NCI-H748 (cell line): ENCODE results near the gene WDR82.
"Not testable (repeated sequence)": the region's sequence is repeated elsewhere in the genome, so short reads cannot be mapped to it uniquely, and the experiment has no call there.

Experiments used
- DNase-seq: peaks from one replicate; lab custom pipeline; 2025; ENCODE audit not compliant: unreplicated experiment; lab: John Stamatoyannopoulos, UW

The WDR82 gene

GRCh38 chr3:52290596-52291507, 12.4 kb upstream of the WDR82 start:
- no peak for DNase-seq

GRCh38 chr3:52289747-52290595, 11.5 kb upstream of the WDR82 start:
- DNase-seq: no peak

GRCh38 chr3:52289338-52289746, 10.9 kb upstream of the WDR82 start:
- no peak for DNase-seq

DNA sequence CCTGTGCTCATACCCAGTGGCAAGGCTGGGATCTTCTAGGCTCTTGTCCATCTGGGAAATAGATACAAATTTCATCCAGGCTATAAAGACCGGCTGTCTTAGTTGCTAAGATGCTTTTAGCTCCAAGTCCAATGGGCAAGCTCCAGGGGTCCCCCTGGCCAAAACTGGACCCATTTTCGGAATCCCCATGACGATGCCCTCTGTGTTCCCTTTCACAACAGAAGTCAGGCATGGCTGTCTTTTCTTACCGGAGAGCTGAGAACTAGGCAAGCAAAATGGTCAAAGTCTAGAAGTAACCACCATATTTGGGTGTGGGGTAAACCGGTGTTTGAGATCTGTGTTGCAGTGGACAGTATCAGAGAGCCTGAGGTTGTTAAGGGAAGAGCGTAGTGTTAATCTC, 10.2 kb upstream of the WDR82 start:
- no peak for DNase-seq

- no peak for DNase-seq
Measured at GRCh38 chr3:52286777-52287110, 8.3 kb upstream of the WDR82 start.

DNA sequence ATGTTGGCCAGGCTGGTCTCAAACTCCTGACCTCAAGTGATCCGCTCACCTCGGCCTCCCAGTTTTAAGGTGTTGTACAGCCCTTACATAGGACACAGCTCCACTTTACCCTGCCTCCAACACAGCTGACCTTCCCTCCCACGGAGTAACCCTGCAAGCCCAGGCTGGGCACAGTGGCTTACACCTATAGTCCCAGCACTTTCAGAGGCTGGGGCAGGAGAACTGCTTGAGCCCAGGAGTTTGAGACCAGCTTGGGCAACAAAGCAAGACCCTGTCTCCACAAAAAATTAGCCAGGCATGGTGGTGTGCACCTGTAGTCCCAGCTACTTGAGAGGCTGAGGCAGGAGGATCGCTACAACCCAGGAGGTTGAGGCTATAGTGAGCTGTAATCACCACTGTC, 5.6 kb upstream of the WDR82 start:
- not testable (repeated sequence) for DNase-seq

GRCh38 chr3:52283306-52283705, 4.9 kb upstream of the WDR82 start:
- no peak for DNase-seq

DNA sequence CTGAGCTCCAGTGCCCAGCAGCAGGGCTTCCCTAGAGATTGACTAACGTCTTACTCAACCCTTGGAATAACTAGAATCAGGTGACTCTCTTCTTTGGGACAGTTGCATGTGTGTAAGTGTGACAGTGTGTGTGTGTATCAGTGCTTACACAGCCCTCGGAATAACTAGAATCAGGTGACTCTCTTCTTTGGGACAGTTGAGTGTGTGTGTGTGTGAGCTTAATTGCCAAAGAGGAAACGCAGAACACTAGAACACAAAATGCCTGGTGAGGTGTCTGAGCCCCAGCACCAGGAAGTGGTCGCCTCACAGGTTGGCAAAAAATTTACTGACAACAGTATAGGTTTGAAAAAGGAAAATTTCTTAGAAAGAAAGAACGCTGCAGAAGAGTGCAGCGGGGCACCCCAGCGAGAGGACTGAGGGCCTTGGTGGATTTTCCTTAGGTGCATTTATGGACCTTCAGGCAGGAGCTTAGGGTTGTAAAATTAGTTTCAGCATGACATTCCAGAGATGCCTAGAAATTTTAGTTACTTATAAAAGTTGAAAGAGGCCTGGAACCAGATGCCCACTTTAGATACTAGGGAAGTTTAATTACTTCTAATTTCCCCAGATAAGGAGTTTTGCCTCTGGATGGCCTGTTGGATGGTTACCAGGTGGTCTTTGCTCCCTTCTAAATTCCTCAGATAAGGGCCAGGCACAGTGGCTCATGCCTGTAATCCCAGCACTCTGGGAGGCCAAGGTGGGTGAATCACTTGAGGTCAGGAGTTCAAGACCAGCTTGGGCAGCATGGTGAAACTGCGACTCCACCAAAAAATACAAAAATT, 3.7 kb upstream of the WDR82 start:
- no peak for DNase-seq

- peak; percentile 78 for DNase-seq
Measured at GRCh38 chr3:52280050-52280461, 1.6 kb upstream of the WDR82 start.

GRCh38 chr3:52279596-52279995, 1.1 kb upstream of the WDR82 start:
- no peak for DNase-seq

GRCh38 chr3:52277972-52278509, 408 bp downstream of the WDR82 start:
- DNase-seq: peak; percentile 64

GRCh38 chr3:52277071-52277964, 1.1 kb downstream of the WDR82 start:
- peak; percentile 52 for DNase-seq

DNA sequence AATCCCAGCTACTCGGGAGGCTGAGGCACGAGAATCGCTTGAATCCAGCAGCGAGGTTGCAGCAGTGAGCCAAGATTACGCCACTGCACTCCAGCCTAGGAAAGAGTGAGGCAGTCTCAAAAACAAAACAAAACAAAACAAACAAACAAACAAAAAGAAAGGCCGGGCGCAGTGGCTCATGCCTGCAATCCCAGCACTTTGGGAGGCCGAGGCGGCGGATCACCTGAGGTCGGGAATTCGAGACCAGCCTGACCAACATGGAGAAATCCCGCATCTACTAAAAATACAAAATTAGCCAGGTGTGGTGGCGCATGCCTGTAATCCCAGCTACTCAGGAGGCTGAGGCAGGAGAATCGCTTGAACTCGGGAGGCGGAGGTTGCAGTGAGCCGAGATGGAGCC, 3.7 kb downstream of the WDR82 start:
- not testable (repeated sequence) for DNase-seq

DNA sequence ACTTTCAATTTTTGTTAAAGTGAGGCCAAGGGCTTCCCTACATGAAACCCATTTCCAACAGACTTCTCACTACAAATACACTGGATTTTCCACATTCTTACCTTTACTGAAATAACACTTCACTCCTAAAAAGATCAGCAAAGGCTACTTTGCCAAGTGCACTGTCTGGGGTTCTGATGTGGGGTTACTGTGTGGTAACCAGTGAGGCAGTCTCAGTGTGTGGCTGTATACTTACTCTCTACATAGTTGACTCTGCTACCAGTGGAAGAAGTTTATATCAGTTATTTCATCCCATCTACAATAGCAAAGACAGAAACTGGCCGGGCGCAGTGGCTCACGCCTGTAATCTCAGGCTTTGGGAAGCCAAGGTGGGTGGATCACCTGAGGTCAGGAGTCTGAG, 5.6 kb downstream of the WDR82 start:
- DNase-seq: no peak

- DNase-seq: not testable (repeated sequence)
Measured at GRCh38 chr3:52272172-52272571, 6.3 kb downstream of the WDR82 start.

GRCh38 chr3:52270252-52270754, 8.1 kb downstream of the WDR82 start:
- DNase-seq: no peak

GRCh38 chr3:52269776-52270175, 8.7 kb downstream of the WDR82 start:
- DNase-seq: no peak

GRCh38 chr3:52268036-52268435, 10.4 kb downstream of the WDR82 start:
- no peak for DNase-seq

- DNase-seq: no peak
Measured at GRCh38 chr3:52265387-52265786, 13.1 kb downstream of the WDR82 start.

- DNase-seq: no peak
Measured at GRCh38 chr3:52262447-52262846, 16.0 kb downstream of the WDR82 start.
